HEK293 (cell line): Measurements from ENCODE around the gene AVEN.

ENCODE experiments used
- CTCF ChIA-PET: fragments of 350-600 bp; formaldehyde crosslinking; extraction: SDS; loops from one replicate; lab custom pipeline; 2021; ENCODE audit warnings: antibody characterized with exemption; lab: Yijun Ruan, JAX
- POLR2A ChIA-PET: fragments of 300-600 bp; formaldehyde crosslinking; extraction: SDS; loops from one replicate; lab custom pipeline; 2020; ENCODE audit warnings: antibody characterized with exemption, inconsistent platforms; lab: Yijun Ruan, JAX
- H3K27ac ChIP-seq: fragments of 200-500 bp; sonication (Bioruptor generic); 2 replicates; pipeline ENCODE4 v1.5.1; 2014; ENCODE audit warnings: low read depth, low read length, control low read depth, inconsistent platforms; ENCODE audit errors: extremely low read depth
- H3K36me3 ChIP-seq, 2 experiments: fragments of 200-500 bp in 1 of 2; sonication (Bioruptor generic) in 1 of 2; 1 replicate in 1 of 2; 2 replicates in 1 of 2; pipeline ENCODE4 v1.5.1; 2014 to 2017; ENCODE audit warnings: inconsistent platforms in 2 of 2, low read length in 2 of 2; ENCODE audit not compliant: control insufficient read depth in 2 of 2, insufficient read depth in 1 of 2
- H3K4me1 ChIP-seq: fragments of 200-500 bp; sonication (Bioruptor generic); 2 replicates; pipeline ENCODE4 v1.5.1; 2014; ENCODE audit warnings: mild to moderate bottlenecking, low read length, inconsistent platforms; ENCODE audit not compliant: control insufficient read depth, insufficient read depth
- H3K4me3 ChIP-seq: 2 replicates; pipeline ENCODE4 v1.5.1; 2011; ENCODE audit warnings: low read depth, mild to moderate bottlenecking, control low read depth, low read length, moderate library complexity
- H3K9me3 ChIP-seq: fragments of 200-500 bp; sonication (Bioruptor generic); 2 replicates; pipeline ENCODE4 v1.5.1; 2014; ENCODE audit warnings: low read depth, low read length, inconsistent platforms; ENCODE audit not compliant: control insufficient read depth, insufficient read depth
- IKZF3 ChIP-seq: fragments of 450-650 bp; IDR thresholded peaks from 2 replicates; pipeline ENCODE4 v1.5.0; 2018; ENCODE audit warnings: missing biosample characterization, mild to moderate bottlenecking, missing genetic modification characterization, moderate library complexity
- PATZ1 ChIP-seq: fragments of 450-650 bp; formaldehyde crosslinking; IDR thresholded peaks from 2 replicates; pipeline ENCODE4 v1.5.1; 2016; ENCODE audit warnings: missing biosample characterization, missing genetic modification characterization
- PRDM10 ChIP-seq: fragments of 450-650 bp; formaldehyde crosslinking; IDR thresholded peaks from 2 replicates; pipeline ENCODE4 v1.5.1; 2016; ENCODE audit warnings: missing biosample characterization, missing genetic modification characterization
- SCRT1 ChIP-seq: fragments of 450-650 bp; formaldehyde crosslinking; IDR thresholded peaks from 2 replicates; pipeline ENCODE4 v1.5.1; 2016; ENCODE audit warnings: missing biosample characterization, missing genetic modification characterization, borderline replicate concordance
- SP7 ChIP-seq: fragments of 450-650 bp; formaldehyde crosslinking; IDR thresholded peaks from 2 replicates; pipeline ENCODE4 v1.5.1; 2016; ENCODE audit warnings: missing biosample characterization, missing genetic modification characterization
- TSHZ1 ChIP-seq: fragments of 450-650 bp; formaldehyde crosslinking; IDR thresholded peaks from 2 replicates; pipeline ENCODE4 v1.5.1; 2016; ENCODE audit warnings: missing biosample characterization, missing genetic modification characterization, borderline replicate concordance
- ZBTB1 ChIP-seq: fragments of 450-650 bp; formaldehyde crosslinking; IDR thresholded peaks from 2 replicates; pipeline ENCODE4 v1.5.1; 2016; ENCODE audit warnings: missing biosample characterization, missing genetic modification characterization
- ZBTB11 ChIP-seq: fragments of 450-650 bp; formaldehyde crosslinking; conservative IDR thresholded peaks from 2 replicates; pipeline ENCODE4 v1.5.1; 2016; ENCODE audit warnings: low read depth, missing biosample characterization, missing genetic modification characterization
- ZFP69B ChIP-seq: fragments of 450-650 bp; formaldehyde crosslinking; IDR thresholded peaks from 2 replicates; pipeline ENCODE4 v1.5.1; 2016; ENCODE audit warnings: missing biosample characterization, missing genetic modification characterization
- ZNF112 ChIP-seq: fragments of 450-650 bp; formaldehyde crosslinking; IDR thresholded peaks from 2 replicates; pipeline ENCODE4 v1.5.0; 2017; ENCODE audit warnings: missing biosample characterization, missing genetic modification characterization
- ZNF121 ChIP-seq: fragments of 450-650 bp; formaldehyde crosslinking; IDR thresholded peaks from 2 replicates; pipeline ENCODE4 v1.5.1; 2016; ENCODE audit warnings: missing biosample characterization, missing genetic modification characterization
- ZNF19 ChIP-seq: fragments of 450-650 bp; formaldehyde crosslinking; IDR thresholded peaks from 2 replicates; pipeline ENCODE4; 2016; ENCODE audit warnings: missing biosample characterization, missing genetic modification characterization, low read depth
- ZNF239 ChIP-seq: fragments of 450-650 bp; formaldehyde crosslinking; IDR thresholded peaks from 2 replicates; pipeline ENCODE4 v1.5.1; 2016; ENCODE audit warnings: missing biosample characterization, missing genetic modification characterization
- ZNF416 ChIP-seq: fragments of 450-650 bp; formaldehyde crosslinking; IDR thresholded peaks from 2 replicates; pipeline ENCODE4 v1.5.1; 2016; ENCODE audit warnings: missing biosample characterization, missing genetic modification characterization
- ZNF501 ChIP-seq: fragments of 450-650 bp; formaldehyde crosslinking; IDR thresholded peaks from 2 replicates; pipeline ENCODE4 v1.5.1; 2016; ENCODE audit warnings: missing biosample characterization, missing genetic modification characterization
- ZNF658 ChIP-seq: fragments of 450-650 bp; formaldehyde crosslinking; IDR thresholded peaks from 2 replicates; pipeline ENCODE4; 2016; ENCODE audit warnings: missing biosample characterization, missing genetic modification characterization
- ZNF664 ChIP-seq: fragments of 450-650 bp; formaldehyde crosslinking; IDR thresholded peaks from 2 replicates; pipeline ENCODE4 v1.5.1; 2016; ENCODE audit warnings: missing biosample characterization, missing genetic modification characterization

AVEN gene

GRCh38 chr15:34079904-34080303, 40.9 kb upstream of the AVEN start (continued):
- TF ChIP-seq ZNF501 (no peak), ZNF664 (tag by site-specific recombination) (no peak), ZNF121 (no peak), SCRT1 (tag by site-specific recombination) (no peak)

GRCh38 chr15:34078900-34079299, 39.9 kb upstream of the AVEN start:
- no peak overlapping the region for H3K4me3 ChIP-seq
- peaks cover 0 to 5% of the 10 kb centered on the region in 2 experiments; a peak in 2 of 3 replicates for H3K36me3 ChIP-seq
- ChIA-PET POLR2A (no interaction called here), CTCF (interaction anchor here (0.6 kb wide), 2 partner anchors 15 to 131 kb away, joined by 3 read pairs; partner anchors contain the start of gene KATNBL1)
- no peaks in the 10 kb centered on the region for H3K9me3 ChIP-seq
- no peak overlapping the region for H3K27ac ChIP-seq
- no peak for TF ChIP-seq PRDM10
- no peak for TF ChIP-seq ZNF112 (tag by site-specific recombination)
- no peak for TF ChIP-seq ZFP69B (tag by site-specific recombination)
- no peak for TF ChIP-seq ZBTB1 (tag by site-specific recombination)
- TF ChIP-seq ZNF239 (tag by site-specific recombination) = no peak
- TF ChIP-seq PATZ1 = no peak
- TF ChIP-seq ZNF416 (tag by site-specific recombination) = no peak
- TF ChIP-seq ZNF19 = no peak
- TF ChIP-seq IKZF3 (tag by site-specific recombination) = no peak
- no peak for TF ChIP-seq ZNF658 (tag by site-specific recombination)
- TF ChIP-seq ZBTB11 = no peak
- TF ChIP-seq TSHZ1 = no peak
- no peak for TF ChIP-seq SP7
- H3K4me1 ChIP-seq = no peaks in the 10 kb centered on the region
